OCI-LY3 (cell line): Measurements from ENCODE around the gene CEP120.

Experiments used
- H2AFZ ChIP-seq: fragments of 200-600, 300-600 bp; shearing (Covaris generic); 2 replicates; pipeline ENCODE4 v1.6.0; 2014; ENCODE audit warnings: antibody characterized with exemption, low read depth, low read length
- H3K27ac ChIP-seq: fragments of 200-600, 300-600 bp; sonication (generic); 2 replicates; pipeline ENCODE4 v1.5.1; 2014; ENCODE audit warnings: mild to moderate bottlenecking, low read length, moderate library complexity, mixed read lengths
- H3K27me3 ChIP-seq: fragments of 200-600, 300-600 bp; sonication (generic); 2 replicates; pipeline ENCODE4 v1.6.1; 2014; ENCODE audit warnings: low read depth, low read length, mixed read lengths
- H3K36me3 ChIP-seq: fragments of 200-600, 300-600 bp; sonication (generic); replicated peaks from 2 replicates; pipeline ENCODE3; 2014; ENCODE audit warnings: low read depth, low read length, mixed read lengths
- H3K4me1 ChIP-seq: fragments of 300-600, 200-600 bp; sonication (generic); 2 replicates; pipeline ENCODE4 v1.6.1; 2014; ENCODE audit warnings: low read length, mixed read lengths
- H3K4me2 ChIP-seq: fragments of 200-600, 300-600 bp; sonication (generic); 2 replicates; pipeline ENCODE4 v1.6.1; 2014; ENCODE audit warnings: low read length, mixed read lengths
- H3K4me3 ChIP-seq: fragments of 300-600, 200-600 bp; sonication (generic); 2 replicates; pipeline ENCODE4 v1.5.1; 2014; ENCODE audit warnings: antibody characterized with exemption, mild to moderate bottlenecking, low read length, moderate library complexity
- H3K79me2 ChIP-seq: fragments of 300-600, 200-600 bp; shearing (Covaris generic); 2 replicates; pipeline ENCODE4 v1.6.1; 2014; ENCODE audit warnings: mild to moderate bottlenecking, low read length, mixed read lengths
- H3K9ac ChIP-seq: fragments of 300-600, 200-600 bp; shearing (Covaris generic); 2 replicates; pipeline ENCODE4 v1.6.0; 2014; ENCODE audit warnings: mild to moderate bottlenecking, low read length, moderate library complexity
- H3K9me3 ChIP-seq: fragments of 200-600, 300-600 bp; shearing (Covaris generic); 2 replicates; pipeline ENCODE4 v1.6.1; 2014; ENCODE audit warnings: low read length, mixed read lengths; ENCODE audit not compliant: insufficient read depth
- H4K20me1 ChIP-seq: fragments of 200-600, 300-600 bp; sonication (generic); 2 replicates; pipeline ENCODE4 v1.6.1; 2016; ENCODE audit warnings: low read length, mixed read lengths; ENCODE audit not compliant: insufficient read depth
- CTCF ChIP-seq: fragments of 200-600, 300-600 bp; sonication (generic); IDR thresholded peaks from 2 replicates; pipeline ENCODE4 v1.5.1; 2014; ENCODE audit warnings: antibody characterized with exemption, low read length, low read depth
- EZH2phosphoT487 ChIP-seq: fragments of 200-600 bp; shearing (Covaris generic); IDR thresholded peaks from 2 replicates; pipeline ENCODE4 v1.6.1; 2018; ENCODE audit warnings: antibody characterized with exemption, mixed run types, low read depth

CEP120 gene

GRCh38 chr5:123360201-123360571 lies 63.0 kb downstream of the CEP120 start:
- H4K20me1 ChIP-seq: no peaks in the 10 kb centered on the region
- no peak overlapping the region for H2AFZ ChIP-seq
- peaks cover 13% of the 10 kb centered on the region for H3K36me3 ChIP-seq
- no peaks in the 10 kb centered on the region for H3K9me3 ChIP-seq
- H3K4me3 ChIP-seq: no peak overlapping the region
- H3K79me2 ChIP-seq: no peaks in the 10 kb centered on the region
- H3K27me3 ChIP-seq: no peaks in the 10 kb centered on the region
- no peak overlapping the region for H3K27ac ChIP-seq
- no peak for TF ChIP-seq EZH2phosphoT487
- no peak for TF ChIP-seq CTCF
- no peak overlapping the region for H3K9ac ChIP-seq
- H3K4me1 ChIP-seq: peaks cover 7% of the 10 kb centered on the region; the same call in 1 of the 2 replicates
- H3K4me2 ChIP-seq: no peak overlapping the region

- Histone ChIP-seq H3K9ac (no peak overlapping the region), H3K4me2 (no peak overlapping the region), H3K27ac (no peak overlapping the region), H2AFZ (no peak overlapping the region), H3K79me2 (no peaks in the 10 kb centered on the region), H3K4me3 (no peak overlapping the region), H3K9me3 (no peaks in the 10 kb centered on the region), H4K20me1 (no peaks in the 10 kb centered on the region), H3K4me1 (peaks cover 7% of the 10 kb centered on the region; the same call in 1 of the 2 replicates), H3K27me3 (no peaks in the 10 kb centered on the region), H3K36me3 (peaks cover 13% of the 10 kb centered on the region)
- TF ChIP-seq EZH2phosphoT487 (no peak), CTCF (no peak)
Measured at GRCh38 chr5:123359454-123360200, 63.6 kb downstream of the CEP120 start.

- H3K79me2 ChIP-seq: no peaks in the 10 kb centered on the region
- peaks cover 10% of the 10 kb centered on the region for H3K4me1 ChIP-seq
- TF ChIP-seq CTCF (no peak), EZH2phosphoT487 (no peak)
- no peaks in the 10 kb centered on the region for H3K27me3 ChIP-seq
- H3K9me3 ChIP-seq: no peaks in the 10 kb centered on the region
- no peak overlapping the region for H2AFZ ChIP-seq
- H4K20me1 ChIP-seq: no peaks in the 10 kb centered on the region
- H3K36me3 ChIP-seq: peaks cover 13% of the 10 kb centered on the region
- no peak overlapping the region for H3K4me3 ChIP-seq
- H3K27ac ChIP-seq: no peak overlapping the region
- no peak overlapping the region for H3K9ac ChIP-seq
- H3K4me2 ChIP-seq: no peak overlapping the region
Measured at GRCh38 chr5:123358751-123359150, 64.5 kb downstream of the CEP120 start.

- Histone ChIP-seq H3K79me2 (no peaks in the 10 kb centered on the region), H3K36me3 (peaks cover 13% of the 10 kb centered on the region), H3K27me3 (no peaks in the 10 kb centered on the region), H4K20me1 (no peaks in the 10 kb centered on the region), H3K9ac (no peak overlapping the region), H3K4me3 (no peak overlapping the region), H3K4me1 (peaks cover 14% of the 10 kb centered on the region), H2AFZ (no peak overlapping the region), H3K27ac (no peak overlapping the region), H3K4me2 (no peak overlapping the region), H3K9me3 (no peaks in the 10 kb centered on the region)
- TF ChIP-seq CTCF: no peak
- no peak for TF ChIP-seq EZH2phosphoT487
Measured at GRCh38 chr5:123358304-123358703, 64.9 kb downstream of the CEP120 start.
